Smooth muscle cell of the brain vasculature (primary cell): Measurements from ENCODE around the gene RFFL.
"Not testable (repeated sequence)": the region's sequence is repeated elsewhere in the genome, so short reads cannot be mapped to it uniquely, and the experiment has no call there.

ENCODE experiments used
- DNase-seq: peaks from one replicate; pipeline ENCODE4 v3.0.0-alpha.2; 2012; ENCODE audit warnings: low read depth, low spot score

The RFFL gene

DNA sequence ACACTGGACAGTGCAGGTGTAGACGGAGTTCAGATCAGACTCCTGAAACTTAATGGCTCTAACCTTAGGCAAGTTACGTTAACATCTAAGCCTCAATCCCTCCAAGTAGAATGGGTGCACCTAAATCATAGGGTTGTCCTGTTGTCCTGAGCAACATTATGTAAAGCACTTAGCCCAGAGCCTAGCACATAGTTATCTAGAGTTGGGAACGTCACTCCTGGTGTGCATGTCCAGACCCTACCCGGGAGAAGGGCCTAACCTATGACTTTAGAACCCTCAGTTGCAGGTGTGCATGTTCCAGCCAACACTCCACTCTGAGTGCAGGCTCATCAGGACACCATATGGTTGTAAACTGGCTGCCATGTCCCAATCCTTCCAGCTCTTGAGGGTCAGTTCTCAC is 57.2 kb downstream of the RFFL start:
- DNase-seq = no peak

DNA sequence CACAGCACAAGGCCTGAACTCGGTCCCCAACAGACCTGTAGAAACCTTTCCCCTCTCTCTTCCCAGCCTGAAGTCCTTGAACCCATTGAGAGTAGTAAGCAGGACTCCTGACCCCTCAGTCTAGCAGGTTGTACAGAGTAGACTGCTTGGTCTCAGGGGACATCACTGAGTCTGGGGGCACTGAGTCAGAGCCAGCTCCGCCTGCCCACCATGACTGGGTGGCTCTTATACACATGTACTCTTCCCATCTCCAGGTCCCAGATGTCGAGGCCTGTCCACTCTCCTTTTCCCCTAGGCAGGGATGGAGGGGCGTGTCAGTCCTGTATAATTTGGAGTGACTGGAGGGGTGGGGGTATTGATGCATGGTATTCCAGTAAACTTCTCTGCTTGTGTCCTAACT is 59.7 kb downstream of the RFFL start:
- DNase-seq = no peak

DNA sequence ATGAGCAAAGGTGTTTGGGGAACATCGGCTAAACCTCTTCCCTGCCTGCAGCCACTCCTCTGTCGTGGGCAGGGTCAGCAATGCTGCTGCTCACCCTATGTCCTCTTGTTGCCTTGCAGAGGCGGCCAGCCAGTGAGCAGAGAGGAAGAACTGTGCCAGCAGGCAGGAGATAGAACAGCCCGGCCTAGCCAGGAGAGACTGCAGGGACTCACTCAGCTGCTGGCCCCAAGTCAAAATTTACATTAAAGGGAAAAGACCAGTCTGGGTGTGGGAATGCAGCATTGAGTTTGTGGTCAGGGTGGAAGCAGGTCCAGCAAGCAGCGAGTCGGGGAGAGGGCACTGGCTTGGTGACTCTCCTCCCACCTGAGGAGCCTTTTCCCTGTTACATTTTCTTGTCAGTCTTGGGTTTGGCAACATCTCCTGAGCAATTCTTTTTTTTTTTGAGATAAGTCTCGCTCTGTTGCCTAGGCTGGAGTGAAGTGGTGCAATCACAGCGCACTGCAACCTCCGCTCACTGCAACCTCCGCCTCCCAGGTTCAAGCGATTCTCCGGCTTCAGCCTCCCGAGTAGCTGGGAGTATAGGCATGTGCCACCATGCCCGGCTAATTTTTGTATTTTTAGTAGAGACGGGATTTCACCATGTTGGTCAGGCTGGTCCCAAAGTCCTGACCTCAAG is 60.5 kb downstream of the RFFL start:
- no peak for DNase-seq

DNA sequence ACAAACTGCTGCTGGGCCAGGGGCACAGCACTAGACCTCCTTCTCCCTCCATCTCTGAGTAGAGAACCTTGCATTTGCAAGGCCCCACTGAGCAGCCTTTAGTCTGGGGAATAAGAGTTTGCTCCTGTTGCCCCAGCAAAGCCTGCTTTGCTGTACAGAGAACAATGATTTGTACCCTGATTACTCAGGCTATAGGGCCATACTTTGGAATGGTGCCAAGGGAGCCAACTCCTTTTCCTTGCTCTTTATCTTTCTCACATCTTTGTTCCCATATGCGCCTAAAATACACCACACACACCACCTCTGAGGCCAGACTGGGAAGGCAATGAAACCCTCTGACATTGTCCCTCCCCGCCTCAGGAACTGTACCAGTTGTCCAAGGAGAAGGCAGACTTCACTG is 62.0 kb downstream of the RFFL start:
- no peak for DNase-seq

DNA sequence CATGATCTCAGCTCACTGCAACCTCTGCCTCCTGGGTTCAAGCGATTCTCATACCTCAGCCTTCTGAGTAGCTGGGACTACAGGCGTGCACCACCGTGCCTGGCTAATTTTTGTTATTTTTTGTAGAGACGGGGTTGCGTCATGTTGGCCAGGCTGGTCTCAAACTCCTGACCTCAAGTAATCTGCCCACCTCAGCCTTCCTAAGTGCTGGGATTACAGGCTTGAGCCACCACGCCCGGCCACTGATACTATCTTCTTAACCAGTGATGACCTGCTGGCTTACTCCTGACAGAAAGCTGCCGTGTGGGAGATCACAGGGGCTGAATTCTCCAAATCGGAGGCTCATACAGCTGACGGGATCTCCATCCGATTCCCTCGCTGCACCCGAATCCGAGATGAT is 62.5 kb downstream of the RFFL start:
- DNase-seq = not testable (repeated sequence)

DNA sequence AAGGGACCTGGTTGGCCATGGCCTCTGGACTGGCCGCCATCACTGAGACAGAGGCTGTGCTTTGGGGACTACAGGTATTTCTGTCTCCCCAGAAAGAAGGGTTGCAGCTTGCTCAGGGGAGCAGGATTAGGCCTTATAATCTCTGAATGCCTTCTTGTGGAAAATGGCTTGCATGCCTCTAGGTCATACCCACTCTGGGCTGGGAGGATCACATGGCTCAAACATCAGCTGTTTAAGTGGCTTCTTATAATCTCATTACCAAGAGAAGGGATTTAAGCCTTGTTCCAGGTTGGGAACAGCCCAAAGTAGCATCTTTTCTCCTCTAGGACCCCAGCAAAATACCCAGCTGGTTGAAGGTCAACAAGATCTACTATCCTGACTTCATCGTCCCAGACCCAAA is 64.1 kb downstream of the RFFL start:
- DNase-seq = no peak

DNA sequence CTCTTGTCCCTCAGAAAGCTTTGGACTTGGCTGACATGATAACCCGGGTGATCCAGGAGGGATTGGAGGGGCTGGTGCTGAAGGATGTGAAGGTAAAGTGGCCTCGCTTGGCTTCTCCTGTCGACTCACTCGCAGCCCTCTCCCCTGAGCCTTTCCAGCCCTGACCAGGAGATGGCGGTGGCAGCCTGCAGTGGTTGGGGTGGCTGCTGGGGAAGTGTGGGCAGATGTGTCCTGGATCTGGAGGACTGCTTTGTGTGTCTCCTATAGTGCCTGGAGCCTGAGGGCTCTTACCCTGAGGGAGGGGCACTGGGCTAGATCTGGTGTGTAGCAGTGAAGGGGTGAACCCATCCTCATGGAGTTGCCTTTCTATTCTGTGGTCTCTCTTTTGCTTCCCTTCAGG is 65.3 kb downstream of the RFFL start:
- DNase-seq = peak; percentile 29

DNA sequence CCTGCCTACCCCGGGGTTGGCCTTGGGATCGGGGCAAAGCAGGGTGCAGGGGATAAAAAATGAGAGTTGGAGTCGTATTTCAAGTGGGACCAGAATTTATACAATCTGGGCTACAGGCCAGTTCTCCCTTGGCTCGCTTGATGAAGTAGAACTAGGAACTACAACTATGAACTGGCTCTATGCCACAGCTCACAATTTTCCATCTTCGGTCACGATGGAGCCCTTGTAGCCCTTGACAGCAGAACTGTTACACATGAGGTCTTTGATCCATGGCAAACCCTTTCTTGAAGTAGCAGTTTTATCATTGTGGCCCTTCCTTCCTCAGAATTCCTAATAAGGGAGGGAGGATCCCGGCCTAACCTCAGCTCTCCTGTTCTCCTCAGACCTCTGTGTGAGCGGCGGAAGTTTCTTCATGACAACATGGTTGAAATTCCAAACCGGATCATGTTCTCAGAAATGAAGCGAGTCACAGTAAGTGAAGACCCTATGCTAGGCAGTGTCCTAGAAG is 66.1 kb downstream of the RFFL start:
- DNase-seq = peak; percentile 20

DNA sequence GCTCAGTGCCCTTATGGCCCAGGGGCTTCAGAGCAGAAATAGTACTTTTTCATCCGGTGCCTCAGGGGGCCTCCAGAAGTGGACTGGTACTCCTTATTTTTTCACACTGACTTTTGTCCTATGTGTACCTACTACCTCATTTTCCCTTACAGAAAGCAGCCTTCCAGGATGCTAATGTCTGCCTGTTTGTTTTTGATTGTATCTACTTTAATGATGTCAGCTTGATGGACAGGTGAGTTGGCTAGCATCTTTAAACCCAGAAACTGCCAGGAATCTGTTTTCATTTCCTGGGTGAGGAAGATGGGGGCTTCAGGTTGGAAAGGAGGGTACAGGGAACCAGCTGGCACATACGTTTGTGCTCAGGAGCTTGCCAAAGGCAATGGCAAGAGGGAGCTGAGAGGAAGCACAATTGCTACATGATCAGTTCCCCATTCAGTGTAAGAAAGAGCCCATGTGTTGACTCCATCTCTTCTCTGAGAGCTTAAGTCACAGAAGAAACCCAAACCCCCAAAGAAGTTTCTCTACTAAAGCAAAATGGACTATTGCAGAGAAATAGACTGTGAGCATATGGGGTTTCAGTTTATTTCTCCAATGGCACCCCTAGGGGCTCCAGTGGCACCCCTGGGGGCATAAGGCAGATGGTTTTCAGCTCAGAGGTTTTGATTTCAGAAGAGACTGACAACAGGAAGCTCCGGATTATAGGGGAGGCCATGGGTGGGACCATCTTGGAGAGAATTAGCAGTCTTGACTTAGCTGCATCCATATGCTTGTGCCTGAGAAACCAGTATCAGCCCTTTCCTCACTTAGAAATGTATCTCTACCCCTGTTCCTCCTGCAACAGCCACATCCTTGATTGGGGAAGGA is 66.9 kb downstream of the RFFL start:
- DNase-seq = no peak

DNA sequence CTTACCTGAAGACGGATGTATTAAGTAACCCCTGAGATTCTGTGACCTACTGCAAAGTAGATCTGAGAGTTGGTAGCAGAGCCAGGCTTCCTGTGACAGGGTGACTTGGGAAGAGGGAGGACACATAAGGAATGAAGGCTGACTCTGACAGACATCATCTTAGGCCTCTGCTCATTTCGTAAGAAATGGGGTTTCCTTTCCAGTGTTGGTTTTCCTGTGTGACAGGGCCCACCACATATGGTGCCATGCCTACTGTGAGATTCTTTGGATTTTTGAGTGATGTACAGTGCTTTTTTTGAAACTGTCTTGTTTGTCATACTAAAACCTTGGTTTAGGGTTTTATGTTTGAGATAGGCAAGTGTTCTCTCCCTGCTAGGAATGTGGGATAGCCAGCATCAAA is 70.5 kb downstream of the RFFL start:
- DNase-seq = no peak

DNA sequence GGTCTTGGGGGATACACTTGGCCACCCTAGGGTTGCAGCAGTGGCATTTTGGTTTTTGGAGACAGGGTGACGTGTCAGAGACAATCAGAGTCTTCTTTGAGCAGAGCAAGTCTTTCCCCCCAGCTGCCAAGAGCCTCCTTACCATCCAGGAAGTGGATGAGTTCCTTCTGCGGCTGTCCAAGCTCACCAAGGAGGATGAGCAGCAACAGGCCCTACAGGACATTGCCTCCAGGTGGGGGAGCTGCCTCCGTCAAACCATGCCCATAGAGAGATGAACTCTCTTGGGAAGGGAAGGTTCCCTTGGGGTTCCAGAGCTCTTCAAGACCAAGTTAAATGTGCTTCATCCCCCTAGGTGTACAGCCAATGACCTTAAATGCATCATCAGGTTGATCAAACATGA is 71.9 kb downstream of the RFFL start:
- no peak for DNase-seq

DNA sequence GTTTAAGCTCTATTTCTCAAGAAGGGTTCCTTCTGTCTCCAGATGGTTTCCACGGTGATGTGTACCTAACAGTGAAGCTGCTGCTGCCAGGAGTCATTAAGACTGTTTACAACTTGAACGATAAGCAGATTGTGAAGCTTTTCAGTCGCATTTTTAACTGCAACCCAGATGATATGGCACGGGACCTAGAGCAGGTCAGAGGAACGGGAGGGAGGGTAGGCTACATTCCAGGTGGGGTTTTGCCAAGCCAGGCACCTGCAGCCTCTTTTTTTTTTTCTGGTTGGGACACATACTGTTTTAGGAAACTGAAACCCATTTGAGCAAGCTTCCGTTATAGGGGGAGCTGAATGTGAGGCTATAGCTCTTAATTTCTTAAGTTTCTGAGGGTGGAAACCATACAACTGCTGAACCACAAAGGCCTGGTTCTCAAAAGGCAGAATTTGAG is 72.6 kb downstream of the RFFL start:
- DNase-seq = no peak

DNA sequence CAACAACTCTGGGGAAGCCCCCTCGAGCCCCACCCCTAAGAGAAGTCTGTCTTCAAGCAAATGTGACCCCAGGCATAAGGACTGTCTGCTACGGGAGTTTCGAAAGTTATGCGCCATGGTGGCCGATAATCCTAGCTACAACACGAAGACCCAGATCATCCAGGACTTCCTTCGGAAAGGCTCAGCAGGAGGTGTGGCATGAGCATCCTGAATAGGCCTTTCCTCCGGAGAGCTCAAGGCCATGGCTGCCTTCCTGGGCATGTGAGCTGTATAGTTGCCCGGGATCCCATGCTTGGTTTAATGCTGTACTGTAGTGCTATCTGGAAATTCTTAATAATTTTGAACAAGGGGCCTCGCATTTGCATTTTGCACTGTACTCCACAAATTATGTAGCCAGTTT is 74.0 kb downstream of the RFFL start:
- DNase-seq = no peak

DNA sequence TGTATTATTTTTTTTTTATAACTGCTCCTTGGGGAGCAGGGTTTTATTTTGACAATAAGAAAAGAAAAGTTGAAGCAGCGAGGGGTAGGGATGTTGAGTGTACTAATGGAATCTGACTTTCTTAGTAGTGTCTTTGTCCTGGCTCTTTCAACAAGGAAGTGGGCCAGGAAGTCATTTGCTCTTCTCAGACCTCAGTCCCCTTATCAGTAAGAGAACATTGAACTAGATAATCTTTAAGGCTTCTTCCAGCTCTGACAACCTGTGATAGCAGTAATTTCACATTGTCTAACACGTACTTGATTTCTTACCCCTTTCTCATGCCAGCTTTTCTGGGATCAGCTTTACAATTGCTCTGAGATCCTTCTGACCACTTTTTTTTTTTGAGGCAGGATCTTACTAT is 74.9 kb downstream of the RFFL start:
- no peak for DNase-seq

DNA sequence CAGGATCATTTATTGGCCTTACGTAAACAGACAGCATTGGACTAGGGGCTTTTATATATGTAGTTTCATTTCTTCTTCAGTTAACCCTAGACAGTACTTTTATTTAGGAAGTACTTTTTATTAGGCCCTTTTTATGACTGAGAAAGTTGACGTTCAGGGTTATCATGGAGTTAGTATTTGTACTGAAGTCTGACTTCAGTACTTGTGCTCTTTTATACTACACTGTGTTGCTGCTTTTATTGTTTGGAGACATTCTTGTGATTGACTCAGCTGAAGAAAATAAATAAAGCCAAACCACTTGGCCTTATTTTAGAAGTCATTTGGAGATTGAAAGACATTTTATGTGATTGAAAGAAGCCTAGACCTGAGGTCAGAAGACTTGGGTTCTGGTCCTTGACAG is 76.3 kb downstream of the RFFL start:
- no peak for DNase-seq

DNA sequence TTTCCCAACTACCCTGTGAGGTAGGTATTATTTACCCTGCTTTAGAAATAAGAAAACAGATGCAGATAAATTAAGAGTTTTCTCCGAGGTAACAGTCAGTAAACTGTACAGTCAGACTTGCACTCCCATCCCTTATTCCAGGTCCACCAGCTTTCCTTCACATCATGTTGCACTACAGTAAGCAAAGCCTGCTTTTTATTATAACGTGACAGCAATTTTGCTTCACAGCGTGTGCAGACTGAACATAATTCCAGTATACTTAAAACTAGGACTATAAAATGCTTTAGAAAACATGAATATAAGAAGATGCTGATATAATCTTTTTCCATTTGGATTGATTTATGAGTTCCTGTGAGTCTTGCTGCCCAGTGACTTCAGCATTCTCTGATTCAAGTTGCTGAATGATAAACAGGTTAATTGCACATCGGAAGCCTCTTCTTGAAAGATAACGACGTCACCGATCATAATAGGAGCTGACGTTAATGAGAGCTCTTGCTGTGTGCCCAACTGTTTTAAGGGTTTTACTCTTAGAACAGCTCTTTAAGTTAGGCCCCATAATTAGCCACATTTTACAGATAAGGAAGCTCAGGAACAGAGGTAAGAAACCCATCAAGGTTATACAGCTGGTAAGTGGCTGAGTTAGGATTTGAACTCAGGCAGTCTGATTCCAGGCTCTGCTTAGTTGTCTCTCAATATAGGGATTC is 81.8 kb downstream of the RFFL start:
- DNase-seq = no peak

DNA sequence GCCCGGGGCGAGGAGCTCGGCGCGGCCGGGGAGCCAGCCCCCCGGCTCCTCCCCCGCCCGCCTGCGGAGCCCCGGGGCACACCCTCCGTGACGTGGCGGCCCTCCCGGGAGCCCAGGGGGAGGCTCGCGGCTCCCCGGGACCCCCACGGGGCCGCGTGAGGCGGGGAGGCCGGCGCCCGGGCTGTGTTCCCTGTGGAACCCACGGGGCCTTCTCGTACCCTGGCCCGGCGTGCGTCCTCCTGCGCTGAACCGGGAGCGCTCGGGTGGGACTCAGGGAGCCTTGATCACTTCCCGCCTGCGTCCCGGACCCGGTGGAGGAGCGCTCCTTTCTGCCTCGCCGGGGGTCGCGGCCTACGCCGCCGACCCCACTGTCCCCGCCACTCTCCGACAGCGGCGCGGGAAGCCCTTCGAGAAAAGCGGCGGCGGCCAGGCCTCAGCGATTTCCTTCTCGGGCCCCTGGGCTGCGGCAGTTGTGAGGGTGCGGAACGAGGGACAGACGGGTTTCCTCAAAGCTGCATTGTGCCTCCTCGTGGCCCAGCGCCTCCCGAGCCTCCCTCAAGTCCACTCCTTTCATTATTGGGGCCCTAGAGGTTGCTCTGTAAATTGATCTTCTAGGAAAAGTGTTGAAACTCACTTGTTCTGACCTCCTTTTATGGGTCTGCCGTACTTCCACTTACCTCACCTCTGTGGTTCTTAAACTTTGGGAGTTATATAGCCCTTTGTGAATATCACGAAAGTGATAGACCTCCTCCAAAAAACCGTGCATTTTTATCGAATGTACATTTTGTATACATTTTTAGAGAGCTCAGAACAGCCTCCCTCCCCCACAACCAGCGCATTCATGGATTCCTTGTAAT is 82.6 kb downstream of the RFFL start:
- peak; percentile 62 for DNase-seq

DNA sequence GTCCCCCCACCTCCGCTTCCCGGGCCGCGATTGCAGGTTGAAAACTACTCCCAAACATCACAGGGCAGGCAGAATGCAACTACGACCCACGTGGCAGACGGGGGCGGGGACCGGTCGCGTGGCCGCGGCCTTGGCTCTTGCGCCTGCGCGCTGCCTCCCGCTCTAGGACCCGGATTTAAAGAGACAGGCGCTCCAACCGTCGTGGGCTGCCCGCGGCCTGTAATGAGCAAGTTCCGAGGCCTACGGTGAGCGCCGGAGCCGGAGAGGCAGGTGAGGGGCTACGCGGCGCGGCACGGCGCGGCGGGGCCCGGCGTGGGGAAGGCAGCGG is 83.2 kb downstream of the RFFL start, which contains the start of gene LIG3:
Gene LIG3 (plus strand): TSS at position 160 of the 328 bp plus-strand sequence. CDS start 2,494 bp downstream, outside the sequence.
- peak; percentile 83 for DNase-seq

DNA sequence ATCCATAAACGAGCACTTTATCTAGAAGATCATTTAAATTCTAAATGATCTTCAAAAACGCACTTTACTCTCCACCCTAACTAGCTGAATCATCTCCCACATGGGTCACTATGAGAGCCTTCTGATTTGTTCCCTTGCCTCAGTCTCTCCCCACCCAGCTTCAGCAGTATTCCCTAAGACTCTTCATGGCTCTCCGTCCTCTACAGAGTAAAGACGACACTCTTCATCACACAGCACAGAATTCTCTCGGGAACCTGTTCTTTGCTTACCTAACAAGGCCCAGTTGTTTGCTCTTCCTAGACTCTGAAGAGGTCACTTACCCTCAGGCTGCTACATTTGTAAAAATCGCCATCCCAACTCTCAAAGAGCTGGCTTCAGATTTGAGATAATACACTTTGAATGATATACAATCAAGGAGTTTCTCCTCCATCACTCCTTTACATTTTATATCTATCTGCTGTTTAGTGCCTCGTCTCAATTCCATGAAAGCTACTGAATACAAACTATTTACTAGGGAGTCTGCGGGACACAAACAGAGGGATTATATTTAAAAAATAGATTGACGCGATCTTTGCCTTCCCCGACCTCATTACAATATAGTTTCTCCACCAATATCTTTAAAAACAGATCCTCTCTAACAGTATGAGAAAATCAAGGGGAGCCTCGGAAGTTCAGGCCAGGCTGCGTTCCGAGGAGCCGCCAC is 83.7 kb downstream of the RFFL start:
- DNase-seq = no peak

DNA sequence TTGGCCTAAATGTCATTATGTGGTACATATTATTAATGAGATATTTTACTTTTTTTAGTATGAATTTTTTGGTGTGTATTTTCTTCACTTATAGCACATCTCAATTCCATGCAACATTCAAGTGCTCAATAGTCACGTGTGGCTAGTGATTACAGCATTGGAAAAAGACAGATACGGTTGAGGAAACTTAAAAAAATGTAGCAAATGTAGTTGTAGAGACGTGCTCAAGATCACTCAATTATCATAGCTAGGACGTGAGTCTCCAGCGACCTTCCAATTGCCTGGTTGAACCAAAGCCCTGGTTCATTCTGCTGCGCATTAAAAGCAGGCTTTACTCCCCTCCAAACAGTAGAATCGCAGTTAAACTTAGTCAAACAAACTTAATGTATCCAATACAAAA is 84.4 kb downstream of the RFFL start:
- DNase-seq = no peak
